Heart right ventricle (tissue), 16 donors: Measurements from ENCODE around the gene DPP10. TPM values are rescaled to one million over a fixed set of nuclear protein-coding genes. Genes with fewer than 3 reads are reported as not detected.
"Not testable (repeated sequence)": the region's sequence is repeated elsewhere in the genome, so short reads cannot be mapped to it uniquely, and the experiment has no call there.

Experiments
- ATAC-seq, 8 donors: fragments of 200-7000 bp; cut with Tn5 transposase; one replicate each; pipeline ENCODE4 v1.9.1; 2020; ENCODE audit warnings: mild to moderate bottlenecking in 8 of 8, moderate library complexity in 8 of 8, moderate number of reproducible peaks in 1 of 8
- DNase-seq, 2 donors: peaks; one replicate each; pipeline ENCODE4 v3.0.0-alpha.2; 2020
- H3K27ac ChIP-seq, 10 donors: fragments of 200-600 bp; sonication (generic) in 2 of 10; one replicate each; pipeline versions ENCODE4 v1.5.0 to v1.8.0; 2020 to 2022; ENCODE audit warnings: mild to moderate bottlenecking in 3 of 10
- H3K27me3 ChIP-seq, 7 donors: fragments of 200-600 bp; one replicate each; pipeline ENCODE4 v1.8.0; 2021 to 2022; ENCODE audit warnings: mild to moderate bottlenecking in 2 of 7
- H3K36me3 ChIP-seq, 9 donors: fragments of 200-600 bp; sonication (generic) in 1 of 9; one replicate each; pipeline versions ENCODE4 v1.5.0 to v1.8.0; 2020 to 2022; ENCODE audit warnings: mild to moderate bottlenecking in 2 of 9
- H3K4me1 ChIP-seq, 9 donors: fragments of 200-600 bp; sonication (generic) in 1 of 9; one replicate each; pipeline versions ENCODE4 v1.5.0 to v1.8.0; 2020 to 2022; ENCODE audit warnings: mild to moderate bottlenecking in 4 of 9
- H3K4me3 ChIP-seq, 10 donors: fragments of 200-600 bp; sonication (generic) in 2 of 10; one replicate each; pipeline versions ENCODE4 v1.5.0 to v1.8.0; 2020 to 2022; ENCODE audit warnings: mild to moderate bottlenecking in 7 of 10, moderate library complexity in 2 of 10
- H3K9me3 ChIP-seq, 11 donors: fragments of 200-600 bp in 10 of 11; sonication (generic) in 2 of 11; one replicate each; pipeline versions ENCODE4 v1.5.0 to v1.8.0; 2013 to 2022; ENCODE audit warnings: mild to moderate bottlenecking in 2 of 11, control low read depth in 1 of 11, moderate library complexity in 1 of 11
- WGBS, 2 donors: extraction: QIAGEN DNeasy Blood & Tissue Kit; methylation state at CpG; one replicate each; pipeline ENCODE4 v1.1.7; 2013; ENCODE audit warnings: inconsistent platforms in 1 of 2; 5-methylcytosine and 5-hydroxymethylcytosine counted together
- intact Hi-C, 10 donors: fragments of 100-400 bp; cut with DNase I; formaldehyde crosslinking; loops; one replicate each; pipeline versions ENCODE4 v1.11.1 to v1.14.2; 2022
- polyA plus RNA-seq, 2 donors: library from polyadenylated mRNA; stranded (reverse); fragments of 200-250 nt; gene quantifications; one replicate each; pipeline ENCODE4 v1.2.3, GENCODE V29; 2013
- total RNA-seq, 10 donors: library from RNA; stranded (reverse); fragmentation: NEBNext Ultra II Directional in 3 of 10; extraction: Animal tissue kit (Norgen Biotek cat#: 25700) in 3 of 10; gene quantifications; one replicate each; pipeline versions ENCODE4 v1.2.1 to v1.2.4, GENCODE V29; 2021 to 2023
- TF ChIP-seq, protein P1 (sequence below), 9 donors: fragments of 200-600 bp; sonication (generic) in 2 of 9; IDR thresholded peaks; one replicate each; pipeline versions ENCODE4 v1.5.0 to v1.8.0; 2021 to 2022; ENCODE audit warnings: antibody characterized with exemption in 9 of 9, mild to moderate bottlenecking in 5 of 9, moderate library complexity in 1 of 9
- donor health status: Arrhythmogenic right ventricular cardiomyopathy.
- donor health status: ischemic (EF 13 %, LVEDD 7.1; RV severe dilation, severe dysfunction).
- donor health status: healthy with polysubstance abuse.
- donor health status: DM: no; HTN: yes; CAD: no.
- donor health status: DM: no; HTN: no; CAD: no.
- donor health status: ischemic (EF 25% LVEDD 6.9; RV normal size, moderate dysfunction).
- donor health status: ischemic (EF 25% LVEDD 5.7; RV mildly dilated, moderate dysfunction).
- donor health status: healthy.
- donor health status: DM: yes; HTN: yes; CAD: no.
- donor health status: Ischemic cardiomyopathy.
- donor health status: ischemic (EF 35%, LVEDD 5.7; RV mildly dilated, moderate dysfunction).
- donor health status: nonischemic (EF 11% LVEDD 7.7; RV severe dilation, severe dysfunction).
- donor health status: DM: yes; HTN: yes; CAD: no.
- donor health status: PGD.
- donor health status: ischemic (EF 29% LVEDD 5.4; RV normal size, mild dysfunction).
- donor health status: nonischemic (EF 23%, LVEDD 6.1; RV moderate dilation, normal function).

DPP10 gene
- total and polyA plus RNA-seq, 12 donors: 0.15 to 0.49 (median 0.38) TPM; not detected in 9

DNA sequence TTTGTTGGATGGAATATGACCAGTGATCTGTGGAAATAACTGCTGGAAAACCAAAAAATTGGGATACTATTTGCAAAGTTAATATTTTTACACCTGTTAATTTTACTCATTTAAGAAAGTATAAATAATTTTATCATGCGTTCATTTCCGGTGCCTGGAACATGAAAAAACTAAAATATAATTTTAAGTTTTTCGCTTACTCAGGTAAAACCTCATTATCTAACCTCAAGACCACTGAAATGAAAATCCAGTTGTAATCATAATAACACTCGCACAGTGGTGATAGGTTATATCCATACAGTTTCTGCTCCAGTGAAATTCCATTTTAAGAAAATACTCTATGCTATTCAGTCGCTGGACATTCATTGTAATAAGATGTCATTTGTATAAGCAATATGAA lies 517.9 kb downstream of the DPP10 start:
- 83 to 91% methylated on average over 5 of the region's 5 CpGs for WGBS, 2 donors
- no peak overlapping the region for H3K27ac ChIP-seq
- no peak for ATAC-seq
- no peak overlapping the region for H3K4me3 ChIP-seq
- no peak for DNase-seq
- TF ChIP-seq, protein P1, sequence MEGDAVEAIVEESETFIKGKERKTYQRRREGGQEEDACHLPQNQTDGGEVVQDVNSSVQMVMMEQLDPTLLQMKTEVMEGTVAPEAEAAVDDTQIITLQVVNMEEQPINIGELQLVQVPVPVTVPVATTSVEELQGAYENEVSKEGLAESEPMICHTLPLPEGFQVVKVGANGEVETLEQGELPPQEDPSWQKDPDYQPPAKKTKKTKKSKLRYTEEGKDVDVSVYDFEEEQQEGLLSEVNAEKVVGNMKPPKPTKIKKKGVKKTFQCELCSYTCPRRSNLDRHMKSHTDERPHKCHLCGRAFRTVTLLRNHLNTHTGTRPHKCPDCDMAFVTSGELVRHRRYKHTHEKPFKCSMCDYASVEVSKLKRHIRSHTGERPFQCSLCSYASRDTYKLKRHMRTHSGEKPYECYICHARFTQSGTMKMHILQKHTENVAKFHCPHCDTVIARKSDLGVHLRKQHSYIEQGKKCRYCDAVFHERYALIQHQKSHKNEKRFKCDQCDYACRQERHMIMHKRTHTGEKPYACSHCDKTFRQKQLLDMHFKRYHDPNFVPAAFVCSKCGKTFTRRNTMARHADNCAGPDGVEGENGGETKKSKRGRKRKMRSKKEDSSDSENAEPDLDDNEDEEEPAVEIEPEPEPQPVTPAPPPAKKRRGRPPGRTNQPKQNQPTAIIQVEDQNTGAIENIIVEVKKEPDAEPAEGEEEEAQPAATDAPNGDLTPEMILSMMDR (IDR thresholded peaks at IDR 0.05): no peak
- no peaks in the 10 kb centered on the region for H3K27me3 ChIP-seq
- H3K9me3 ChIP-seq: peaks cover 0 to 20% (median 8%) of the 10 kb centered on the region in 11 donors
- intact Hi-C loops: no loop called here
- no peaks in the 10 kb centered on the region for H3K36me3 ChIP-seq
- no peaks in the 10 kb centered on the region for H3K4me1 ChIP-seq

DNA sequence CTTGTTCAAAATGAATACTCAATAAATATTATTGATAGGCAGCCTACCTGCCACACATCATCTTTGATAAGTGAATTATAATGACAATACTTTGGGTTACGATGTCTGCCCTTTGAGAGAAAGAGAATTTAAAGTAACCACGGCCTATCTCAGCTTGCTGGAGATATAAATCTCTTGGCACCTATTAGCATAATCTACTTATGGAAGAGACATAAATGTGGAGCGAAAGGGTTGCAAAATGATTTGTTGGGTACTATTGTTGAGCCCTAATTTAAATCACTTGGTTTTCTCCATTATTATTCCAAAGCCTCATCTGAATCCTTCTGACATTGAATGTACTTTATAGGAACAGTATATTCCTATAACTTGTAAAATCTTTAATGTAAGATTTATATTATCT lies 520.1 kb downstream of the DPP10 start:
- no peak for DNase-seq
- no peaks in the 10 kb centered on the region for H3K27me3 ChIP-seq
- H3K4me1 ChIP-seq: no peaks in the 10 kb centered on the region
- TF ChIP-seq, protein P1 (IDR thresholded peaks at IDR 0.05): no peak
- no peak overlapping the region for H3K4me3 ChIP-seq
- WGBS, 2 donors: 77 to 83% methylated on average over 3 of the region's 3 CpGs
- no peak for ATAC-seq
- peaks cover 0 to 1% (median 0%) of the 10 kb centered on the region in 11 donors for H3K9me3 ChIP-seq
- intact Hi-C loops: no loop called here
- no peaks in the 10 kb centered on the region for H3K36me3 ChIP-seq
- no peak overlapping the region for H3K27ac ChIP-seq

DNA sequence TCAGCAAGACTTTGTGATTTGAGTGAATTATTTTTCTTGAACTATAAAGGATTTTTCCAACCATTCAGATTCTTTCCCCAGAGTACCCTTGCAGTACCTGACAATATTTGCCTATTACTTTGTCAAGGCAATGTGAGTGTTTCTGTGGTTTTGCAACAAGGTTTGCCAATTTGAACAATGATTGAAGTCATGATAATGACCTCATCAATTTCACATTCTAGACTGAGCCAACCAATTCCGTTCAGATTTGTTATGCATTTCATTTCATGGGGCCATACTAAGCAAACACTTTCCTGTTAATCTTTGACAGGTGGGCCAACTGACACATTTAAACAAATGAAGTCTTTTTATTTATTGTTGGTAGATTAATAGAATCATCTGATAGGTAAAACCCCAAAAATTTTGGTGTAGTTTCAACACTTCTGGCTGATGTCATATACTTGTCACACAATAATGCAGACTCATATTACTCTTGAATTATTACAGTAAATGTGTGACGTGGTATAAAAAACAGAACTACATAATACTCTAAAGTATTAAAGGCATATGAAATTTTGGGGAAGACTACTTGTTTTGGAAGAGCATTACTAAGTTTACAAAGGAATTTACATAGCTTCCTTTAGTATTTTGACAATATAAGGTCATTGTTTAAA lies 526.4 kb downstream of the DPP10 start:
- ATAC-seq (no peak), DNase-seq (no peak)
- H3K36me3 ChIP-seq: no peaks in the 10 kb centered on the region
- TF ChIP-seq, protein P1 (IDR thresholded peaks at IDR 0.05): no peak
- no peak overlapping the region for H3K4me3 ChIP-seq
- intact Hi-C loops: no loop called here
- no peaks in the 10 kb centered on the region for H3K9me3 ChIP-seq
- H3K27ac ChIP-seq: no peak overlapping the region
- 67 to 76% methylated on average over 2 of the region's 2 CpGs for WGBS, 2 donors
- H3K27me3 ChIP-seq: no peaks in the 10 kb centered on the region
- no peaks in the 10 kb centered on the region for H3K4me1 ChIP-seq

DNA sequence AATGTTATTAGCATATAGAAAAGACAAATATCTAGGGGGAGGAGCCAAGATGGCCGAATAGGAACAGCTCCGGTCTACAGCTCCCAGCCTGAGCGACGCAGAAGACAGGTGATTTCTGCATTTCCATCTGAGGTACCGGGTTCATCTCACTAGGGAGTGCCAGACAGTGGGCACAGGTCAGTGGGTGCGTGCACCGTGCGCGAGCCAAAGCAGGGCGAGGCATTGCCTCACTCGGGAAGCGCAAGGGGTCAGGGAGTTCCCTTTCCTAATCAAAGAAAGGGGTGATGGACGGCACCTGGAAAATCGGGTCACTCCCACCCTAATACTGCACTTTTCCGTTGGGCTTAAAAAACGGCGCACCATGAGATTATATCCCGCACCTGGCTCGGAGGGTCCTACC lies 561.9 kb downstream of the DPP10 start:
- intact Hi-C loops: not testable (repeated sequence)
- WGBS, 2 donors: 81 to 92% methylated on average over 10 to 11 of the region's 19 CpGs

DNA sequence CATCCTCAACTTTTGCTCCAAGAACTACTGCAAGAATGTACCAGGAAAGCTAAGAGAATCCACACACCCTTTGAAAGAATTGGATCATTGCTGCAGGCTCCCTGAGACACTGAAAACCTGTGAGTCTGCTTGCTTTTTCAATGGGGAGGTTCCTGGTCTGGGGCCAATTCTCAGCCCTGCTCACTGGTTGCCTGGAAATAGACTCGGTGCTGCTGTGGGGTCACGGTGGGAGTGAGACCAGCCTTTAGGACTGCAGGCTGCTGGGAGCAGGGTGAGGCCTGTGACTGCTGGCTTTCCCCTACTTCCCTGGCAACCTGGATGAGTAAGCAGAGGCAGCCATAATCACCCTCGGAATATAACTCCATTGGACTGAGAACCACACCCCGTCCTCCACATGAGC lies 569.3 kb downstream of the DPP10 start:
- Histone ChIP-seq H3K4me1 (no peaks in the 10 kb centered on the region), H3K27ac (no peak overlapping the region), H3K36me3 (no peaks in the 10 kb centered on the region), H3K9me3 (peaks cover 0 to 38% (median 0%) of the 10 kb centered on the region in 11 donors), H3K4me3 (no peak overlapping the region), H3K27me3 (no peaks in the 10 kb centered on the region)
- WGBS, 2 donors: 75 to 82% methylated on average over 4 of the region's 4 CpGs
- no peak for ATAC-seq
- TF ChIP-seq, protein P1 (IDR thresholded peaks at IDR 0.05): no peak
- intact Hi-C loops: no loop called here
- DNase-seq: no peak

More for the DNA sequence above, 561.9 kb downstream of the DPP10 start:
- not testable (repeated sequence) for H3K27ac ChIP-seq, H3K4me1 ChIP-seq, DNase-seq, H3K27me3 ChIP-seq, H3K4me3 ChIP-seq, ATAC-seq, H3K36me3 ChIP-seq
- peaks cover 0 to 14% (median 0%) of the 10 kb centered on the region in 11 donors for H3K9me3 ChIP-seq

DNA sequence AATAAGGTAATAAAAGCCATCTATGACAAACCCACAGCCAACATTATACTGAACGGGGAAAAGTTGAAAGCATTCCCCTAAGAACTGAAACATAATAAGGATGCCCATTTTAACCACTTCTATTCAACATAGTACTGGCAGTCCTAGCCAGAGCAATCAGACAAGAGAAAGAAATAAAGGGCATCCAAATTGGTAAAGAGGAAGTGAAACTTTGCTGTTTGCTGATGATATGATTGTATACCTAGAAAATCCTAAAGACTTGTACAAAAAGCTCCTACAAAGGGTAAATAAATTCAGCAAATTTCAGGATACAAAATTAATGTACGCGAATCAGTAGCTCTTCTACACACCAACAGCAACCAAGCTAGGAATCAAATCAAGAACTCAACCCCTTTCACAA lies 579.6 kb downstream of the DPP10 start:
- H3K4me1 ChIP-seq, intact Hi-C loops, ATAC-seq, H3K27ac ChIP-seq, H3K27me3 ChIP-seq, H3K36me3 ChIP-seq, H3K4me3 ChIP-seq, DNase-seq: not testable (repeated sequence)
- WGBS, 2 donors: 94% methylated on average over 3 of the region's 3 CpGs
- H3K9me3 ChIP-seq: peaks cover 0 to 43% (median 12%) of the 10 kb centered on the region in 11 donors
